Urothelium cell line (cell line): ENCODE data around the gene TBC1D8.

Experiments used
- DNase-seq: peaks from one replicate; pipeline ENCODE4 v3.0.0; 2011; ENCODE audit warnings: low spot score, mixed read lengths
- FAIRE-seq: peaks from 2 replicates; lab custom pipeline; 2011; peaks lifted over from hg19 to GRCh38; lab: Jason Lieb, UNC

Gene TBC1D8

GRCh38 chr2:101004620-101005325, 146.4 kb downstream of the TBC1D8 start:
- FAIRE-seq (no peak), DNase-seq (no peak)

GRCh38 chr2:101003278-101003775, 147.9 kb downstream of the TBC1D8 start:
- no peak for DNase-seq
- FAIRE-seq = no peak

DNA sequence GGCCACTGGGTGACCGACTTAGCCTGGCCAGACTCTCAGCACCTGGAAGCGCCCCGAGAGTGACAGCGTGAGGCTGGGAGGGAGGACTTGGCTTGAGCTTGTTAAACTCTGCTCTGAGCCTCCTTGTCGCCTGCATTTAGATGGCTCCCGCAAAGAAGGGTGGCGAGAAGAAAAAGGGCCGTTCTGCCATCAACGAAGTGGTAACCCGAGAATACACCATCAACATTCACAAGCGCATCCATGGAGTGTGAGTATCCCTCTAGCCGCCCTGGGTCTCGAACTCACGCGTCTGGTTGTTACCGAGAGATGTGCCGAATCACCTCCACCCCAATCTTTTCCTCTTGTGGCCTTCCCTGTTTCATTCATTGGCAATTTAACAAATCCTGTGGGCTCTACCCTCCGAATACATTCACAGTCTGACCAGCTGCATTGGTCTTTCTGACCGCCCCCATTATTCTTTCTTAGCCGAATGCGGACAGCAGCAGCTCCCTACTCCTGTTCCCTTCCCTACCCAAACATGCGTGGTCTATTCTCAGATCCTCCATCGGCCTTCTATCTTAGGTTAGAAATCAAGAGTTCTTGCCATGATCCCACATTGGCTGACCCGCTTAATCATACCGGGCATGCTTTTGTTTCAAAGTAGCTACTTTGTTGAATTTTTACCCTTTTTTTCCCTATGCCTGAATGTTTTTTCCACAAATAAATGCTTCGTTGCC, 148.5 kb downstream of the TBC1D8 start:
- DNase-seq = peak; percentile 35
- FAIRE-seq = no peak

GRCh38 chr2:101001691-101002561, 149.3 kb downstream of the TBC1D8 start, which contains the start of gene RPL31:
RPL31 (plus strand) TSS chr2:101002289; CDS start chr2:101002702, 413 bp downstream.
- DNase-seq (peak; percentile 99), FAIRE-seq (peak; percentile 52)

GRCh38 chr2:100999995-101000394, 151.2 kb downstream of the TBC1D8 start:
- no peak for FAIRE-seq
- DNase-seq = no peak

GRCh38 chr2:100998235-100998573, 153.0 kb downstream of the TBC1D8 start:
- FAIRE-seq (no peak), DNase-seq (no peak)

DNA sequence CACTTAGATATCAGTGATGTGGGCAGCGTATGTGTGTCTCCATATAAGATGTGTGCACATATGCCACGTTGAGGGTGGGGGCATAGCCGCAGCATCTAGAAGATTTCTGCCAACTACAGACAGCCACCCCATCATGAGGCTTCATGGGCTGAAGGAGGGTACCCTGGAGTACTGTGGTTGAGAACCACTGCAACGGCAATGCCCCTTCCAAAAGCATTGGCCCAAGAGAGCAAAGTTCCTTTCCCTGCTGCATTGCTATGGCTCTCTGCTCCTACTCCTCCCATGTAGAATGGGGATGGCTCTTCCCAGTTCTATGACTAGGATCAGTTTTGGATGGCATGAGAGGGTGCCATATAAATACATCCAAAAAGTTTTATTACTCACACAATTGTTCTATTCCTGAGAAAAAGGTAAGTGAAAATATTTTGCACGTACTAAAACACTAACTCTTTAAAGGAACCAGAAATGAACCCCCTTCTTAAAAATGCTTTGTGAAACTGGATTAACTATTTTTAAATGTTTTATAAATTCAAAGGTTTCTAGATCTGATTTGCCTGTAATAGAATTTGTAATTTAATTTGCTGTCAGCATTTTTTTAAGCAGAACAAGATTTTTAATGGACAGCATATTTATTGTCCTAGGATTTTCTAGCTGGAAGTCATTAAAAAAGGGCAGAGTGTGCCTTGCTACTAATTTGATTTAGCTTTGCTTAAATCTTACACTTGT, 153.5 kb downstream of the TBC1D8 start:
- FAIRE-seq = no peak

GRCh38 chr2:100995309-100996075, 155.7 kb downstream of the TBC1D8 start:
- FAIRE-seq (no peak), DNase-seq (no peak)

More for the DNA sequence above, 153.5 kb downstream of the TBC1D8 start:
- no peak for DNase-seq

DNA sequence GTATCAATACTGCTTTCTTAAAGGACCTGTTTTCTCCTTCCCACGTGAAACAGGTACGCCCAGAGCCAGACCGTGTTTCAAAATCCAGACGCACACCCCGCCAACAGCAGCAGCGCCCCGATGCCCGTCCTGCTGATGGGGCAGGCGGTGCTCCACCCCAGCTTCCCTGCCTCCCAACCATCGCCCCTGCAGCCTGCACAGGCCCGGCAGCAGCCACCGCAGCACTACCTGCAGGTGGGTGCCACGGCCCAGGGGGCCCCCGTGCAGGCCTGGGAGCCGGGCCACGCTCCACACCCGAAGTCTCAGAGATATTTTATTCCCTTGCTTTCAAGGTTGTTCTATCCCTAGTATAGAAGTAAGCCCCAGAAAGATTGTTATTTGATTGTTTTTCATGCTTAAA, 157.9 kb downstream of the TBC1D8 start:
- FAIRE-seq = no peak
- no peak for DNase-seq

DNA sequence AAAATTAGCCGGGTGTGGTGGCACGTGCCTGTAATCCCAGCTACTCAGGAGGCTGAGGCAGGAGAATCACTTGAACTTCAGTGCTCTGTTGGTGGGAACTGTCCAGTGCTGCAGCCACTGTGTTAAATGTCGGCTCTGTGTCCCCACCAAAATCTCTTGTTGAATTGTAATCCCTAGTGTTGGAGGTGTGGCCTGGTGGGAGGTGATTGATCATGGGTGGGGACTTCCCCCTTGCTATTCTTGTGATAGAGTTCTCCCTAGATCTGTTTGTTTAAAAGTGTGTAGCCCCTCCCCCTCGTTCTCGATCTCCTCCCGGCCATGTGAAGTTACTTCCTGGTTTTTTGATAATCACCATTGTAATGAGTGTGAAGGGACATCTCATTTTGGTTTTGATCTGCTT, 158.9 kb downstream of the TBC1D8 start:
- FAIRE-seq (peak; percentile 27), DNase-seq (no peak)

DNA sequence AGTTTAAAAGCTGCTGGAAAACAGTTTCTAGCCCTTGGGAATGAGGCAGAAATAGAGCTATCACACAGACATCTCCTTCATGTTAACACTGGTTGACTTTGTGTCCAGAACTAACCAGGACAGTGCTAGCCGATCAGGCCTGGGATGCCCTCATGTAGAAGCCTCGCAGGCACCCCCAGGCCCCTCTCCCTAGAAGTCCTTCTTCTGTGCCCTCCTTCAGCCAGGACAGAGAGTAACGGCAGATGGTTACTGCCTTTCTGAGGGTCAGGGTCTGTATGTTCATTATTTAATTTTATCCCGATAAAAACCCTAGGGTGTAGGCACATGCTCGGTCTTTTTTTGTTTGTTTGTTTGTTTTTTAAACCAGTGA, 159.8 kb downstream of the TBC1D8 start:
- DNase-seq (no peak), FAIRE-seq (no peak)

GRCh38 chr2:100990650-100991403, 160.4 kb downstream of the TBC1D8 start:
- no peak for DNase-seq

DNA sequence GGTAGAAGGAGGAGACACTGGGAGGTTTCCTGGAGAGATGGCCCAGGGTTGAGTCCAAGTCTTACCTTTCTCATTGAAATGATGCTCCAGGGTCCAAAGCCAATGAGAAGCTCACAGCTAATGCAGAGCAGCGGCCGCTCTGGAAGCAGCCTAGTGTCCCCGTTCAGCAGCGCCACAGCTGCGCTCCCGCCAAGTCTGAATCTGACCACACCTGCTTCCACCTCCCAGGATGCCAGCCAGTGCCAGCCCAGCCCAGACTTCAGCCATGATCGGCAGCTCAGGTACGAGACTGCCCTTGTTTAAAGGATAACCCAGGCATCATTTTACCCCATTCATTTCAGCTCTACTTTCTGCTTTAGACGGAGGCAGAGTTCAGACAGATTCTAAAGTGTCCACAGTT, 161.0 kb downstream of the TBC1D8 start:
- DNase-seq (no peak), FAIRE-seq (no peak)

More at GRCh38 chr2:100990650-100991403, 160.4 kb downstream of the TBC1D8 start:
- FAIRE-seq = peak; percentile 30

GRCh38 chr2:100989666-100990065, 161.5 kb downstream of the TBC1D8 start:
- no peak for DNase-seq
- no peak for FAIRE-seq

GRCh38 chr2:100988630-100989417, 162.4 kb downstream of the TBC1D8 start:
- FAIRE-seq = no peak
- no peak for DNase-seq

- FAIRE-seq = peak; percentile 68
- DNase-seq = no peak
Observed at GRCh38 chr2:100987974-100988373, 163.2 kb downstream of the TBC1D8 start.

GRCh38 chr2:100987536-100987935, 163.6 kb downstream of the TBC1D8 start:
- no peak for DNase-seq
- FAIRE-seq = no peak

- FAIRE-seq (no peak), DNase-seq (no peak)
Observed at GRCh38 chr2:100986157-100986556, 165.0 kb downstream of the TBC1D8 start.
